ENCODE measurements around the gene LPO.

The LPO gene

GRCh38 chr17:58300336-58300735 lies 62.0 kb downstream of the LPO start:
- H3K4me3 ChIP-seq (ENCODE audit: control insufficient read depth, low read depth, low read length), result no peak overlapping the region
- no peak for TF ChIP-seq CTCF (IDR thresholded peaks at IDR 0.05; ENCODE audit: control insufficient read depth, insufficient read depth, low read depth, low read length, missing control alignments)
- DNase-seq (ENCODE audit: low read depth), result no peak

DNA sequence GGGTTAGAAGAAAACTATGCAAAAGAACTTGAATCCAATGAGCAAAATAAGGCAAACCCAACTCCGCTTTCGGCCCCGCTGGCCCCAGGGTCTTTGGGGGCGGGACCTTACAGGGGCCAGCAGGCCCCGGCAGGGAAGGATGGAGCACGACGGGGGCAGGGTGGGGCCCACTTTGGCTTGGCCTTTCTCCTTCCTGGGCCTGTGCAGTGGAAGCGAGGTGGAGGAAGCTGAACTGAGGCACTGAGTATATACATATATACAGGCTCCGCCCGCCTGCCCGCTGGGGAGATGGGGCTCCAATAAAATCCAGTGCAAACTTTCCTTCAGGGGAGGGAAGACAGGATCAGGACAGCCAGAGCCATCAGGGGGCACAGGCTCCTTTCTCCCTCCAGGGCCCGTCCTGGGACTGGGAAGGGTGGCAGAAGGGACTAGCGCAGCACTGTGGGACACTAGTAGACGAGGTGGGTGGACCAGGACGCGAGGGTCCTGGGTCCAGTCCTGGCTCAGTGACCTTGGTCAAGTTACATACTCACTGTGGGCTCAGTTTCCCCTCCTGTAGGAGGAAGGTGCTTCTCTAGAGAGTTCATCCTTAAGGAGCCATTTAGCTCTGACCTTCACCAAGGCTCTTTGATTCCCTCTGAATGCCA lies 63.2 kb downstream of the LPO start:
- no peak for DNase-seq (ENCODE audit: low read depth)
- TF ChIP-seq CTCF (IDR thresholded peaks at IDR 0.05; ENCODE audit: control insufficient read depth, insufficient read depth, low read depth, low read length, missing control alignments), result no peak
- H3K4me3 ChIP-seq (ENCODE audit: control insufficient read depth, low read depth, low read length), result no peak overlapping the region

- no peak for DNase-seq (ENCODE audit: low read depth)
- TF ChIP-seq CTCF (IDR thresholded peaks at IDR 0.05; ENCODE audit: control insufficient read depth, insufficient read depth, low read depth, low read length, missing control alignments), result no peak
Measured at GRCh38 chr17:58302171-58302918, 64.0 kb downstream of the LPO start.

DNA sequence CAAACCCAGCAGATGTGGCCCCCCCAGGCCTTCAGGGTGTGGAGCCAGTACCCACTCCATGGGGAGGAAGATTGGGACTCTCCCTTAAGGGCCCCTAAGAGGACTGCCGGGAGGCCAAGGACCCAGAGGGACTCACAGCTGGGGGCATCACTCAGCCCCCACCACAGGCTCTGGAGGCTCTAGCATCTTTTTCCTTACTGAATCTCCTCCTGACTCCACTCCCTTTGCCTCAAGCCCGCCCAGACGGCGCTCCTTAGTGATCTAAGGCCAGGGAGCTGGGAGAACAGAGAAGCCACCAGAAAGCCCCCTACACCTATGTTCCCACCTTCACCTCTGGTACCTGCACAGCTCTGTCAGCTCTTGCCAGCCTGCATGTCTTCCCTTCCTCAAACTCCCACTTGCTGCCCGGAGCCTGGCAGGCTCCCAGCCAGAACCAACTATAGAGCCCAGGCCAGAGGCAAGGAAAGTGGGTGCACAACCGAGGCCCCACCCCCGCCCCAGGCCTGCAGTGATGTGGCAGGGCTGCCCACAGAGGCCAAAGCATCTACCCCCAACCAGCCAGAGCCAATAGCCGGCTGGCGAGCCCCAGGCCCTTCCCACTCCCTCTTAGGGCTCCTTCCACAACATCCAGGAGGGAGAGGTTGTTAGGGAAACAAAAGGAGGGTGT lies 64.7 kb downstream of the LPO start:
- no peak for TF ChIP-seq CTCF (IDR thresholded peaks at IDR 0.05; ENCODE audit: control insufficient read depth, insufficient read depth, low read depth, low read length, missing control alignments)
- no peak for DNase-seq (ENCODE audit: low read depth)
- no peak overlapping the region for H3K4me3 ChIP-seq (ENCODE audit: control insufficient read depth, low read depth, low read length)

More at GRCh38 chr17:58302171-58302918, 64.0 kb downstream of the LPO start:
- H3K4me3 ChIP-seq (ENCODE audit: control insufficient read depth, low read depth, low read length), result no peak overlapping the region

DNA sequence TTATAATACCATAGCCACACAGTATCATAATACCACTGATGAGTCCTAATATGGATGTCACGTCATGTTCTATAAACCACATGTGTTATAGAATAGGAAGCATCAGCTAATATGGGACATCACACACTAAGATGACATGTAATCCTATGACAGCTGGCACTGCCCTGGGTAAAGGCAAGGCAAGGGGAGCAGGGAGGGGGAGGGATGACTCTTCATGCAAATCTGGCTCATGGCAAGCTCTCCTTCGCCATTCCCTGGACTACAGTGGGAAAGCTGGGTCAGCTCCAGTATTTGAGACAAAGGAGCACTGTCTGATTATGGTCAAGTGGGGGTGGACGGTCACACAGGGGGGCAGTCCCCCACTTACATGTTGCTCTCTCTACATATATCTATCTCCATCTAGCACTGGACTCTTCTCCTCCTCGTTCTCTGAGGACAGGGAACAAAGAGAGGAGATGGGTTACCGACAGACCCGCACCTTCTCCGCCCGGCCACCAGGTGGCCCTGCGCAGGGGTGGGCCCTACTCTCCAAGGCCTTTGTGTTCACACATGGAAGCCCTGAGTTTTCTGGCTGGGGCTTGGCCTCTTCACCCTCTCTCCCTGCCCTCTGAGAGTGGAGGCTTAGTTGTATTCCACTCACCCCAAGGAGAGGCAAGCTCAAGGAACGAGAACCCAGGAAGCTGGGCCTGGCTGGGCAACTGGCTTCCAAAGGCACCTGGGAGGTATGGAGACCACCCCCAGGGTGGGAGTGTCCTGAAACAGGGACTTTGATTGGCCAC lies 65.8 kb downstream of the LPO start:
- DNase-seq (ENCODE audit: low read depth), result no peak
- no peak overlapping the region for H3K4me3 ChIP-seq (ENCODE audit: control insufficient read depth, low read depth, low read length)
- peak; percentile 69 for TF ChIP-seq CTCF (IDR thresholded peaks at IDR 0.05; ENCODE audit: control insufficient read depth, insufficient read depth, low read depth, low read length, missing control alignments)

Data from AG09309 (cell line).